ENCODE data around the gene DPH3.

Gene DPH3

DNA sequence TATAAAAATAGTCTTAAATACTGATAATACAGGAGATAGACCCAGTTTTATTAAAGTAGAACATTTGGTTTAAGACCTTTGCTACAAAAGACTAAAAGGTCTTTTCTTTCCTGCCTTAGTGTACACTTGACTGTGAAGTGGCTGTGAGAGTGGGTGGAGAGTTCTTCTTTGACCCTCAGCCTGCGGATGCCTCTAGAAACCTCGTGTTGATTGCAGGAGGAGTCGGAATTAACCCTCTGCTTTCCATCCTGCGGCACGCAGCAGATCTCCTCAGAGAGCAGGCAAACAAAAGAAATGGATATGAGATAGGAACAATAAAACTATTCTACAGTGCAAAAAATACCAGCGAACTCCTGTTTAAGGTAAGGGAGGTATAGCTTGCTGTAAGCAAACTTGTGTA, 36.8 kb upstream of the DPH3 start:
- Histone ChIP-seq H3K36me3 (peaks cover 9% of the 10 kb centered on the region), H3K27me3 (ENCODE audit: insufficient read depth, low read depth, severe bottlenecking) (no peaks in the 10 kb centered on the region), H3K27ac (no peak overlapping the region), H3K9me3 (ENCODE audit: severe bottlenecking) (no peaks in the 10 kb centered on the region), H3K4me3 (ENCODE audit: low read depth, low read length) (no peak overlapping the region)
- DNase-seq: no peak
- TF ChIP-seq, protein P1, sequence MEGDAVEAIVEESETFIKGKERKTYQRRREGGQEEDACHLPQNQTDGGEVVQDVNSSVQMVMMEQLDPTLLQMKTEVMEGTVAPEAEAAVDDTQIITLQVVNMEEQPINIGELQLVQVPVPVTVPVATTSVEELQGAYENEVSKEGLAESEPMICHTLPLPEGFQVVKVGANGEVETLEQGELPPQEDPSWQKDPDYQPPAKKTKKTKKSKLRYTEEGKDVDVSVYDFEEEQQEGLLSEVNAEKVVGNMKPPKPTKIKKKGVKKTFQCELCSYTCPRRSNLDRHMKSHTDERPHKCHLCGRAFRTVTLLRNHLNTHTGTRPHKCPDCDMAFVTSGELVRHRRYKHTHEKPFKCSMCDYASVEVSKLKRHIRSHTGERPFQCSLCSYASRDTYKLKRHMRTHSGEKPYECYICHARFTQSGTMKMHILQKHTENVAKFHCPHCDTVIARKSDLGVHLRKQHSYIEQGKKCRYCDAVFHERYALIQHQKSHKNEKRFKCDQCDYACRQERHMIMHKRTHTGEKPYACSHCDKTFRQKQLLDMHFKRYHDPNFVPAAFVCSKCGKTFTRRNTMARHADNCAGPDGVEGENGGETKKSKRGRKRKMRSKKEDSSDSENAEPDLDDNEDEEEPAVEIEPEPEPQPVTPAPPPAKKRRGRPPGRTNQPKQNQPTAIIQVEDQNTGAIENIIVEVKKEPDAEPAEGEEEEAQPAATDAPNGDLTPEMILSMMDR (IDR thresholded peaks at IDR 0.05; ENCODE audit: low read depth, low read length): no peak

DNA sequence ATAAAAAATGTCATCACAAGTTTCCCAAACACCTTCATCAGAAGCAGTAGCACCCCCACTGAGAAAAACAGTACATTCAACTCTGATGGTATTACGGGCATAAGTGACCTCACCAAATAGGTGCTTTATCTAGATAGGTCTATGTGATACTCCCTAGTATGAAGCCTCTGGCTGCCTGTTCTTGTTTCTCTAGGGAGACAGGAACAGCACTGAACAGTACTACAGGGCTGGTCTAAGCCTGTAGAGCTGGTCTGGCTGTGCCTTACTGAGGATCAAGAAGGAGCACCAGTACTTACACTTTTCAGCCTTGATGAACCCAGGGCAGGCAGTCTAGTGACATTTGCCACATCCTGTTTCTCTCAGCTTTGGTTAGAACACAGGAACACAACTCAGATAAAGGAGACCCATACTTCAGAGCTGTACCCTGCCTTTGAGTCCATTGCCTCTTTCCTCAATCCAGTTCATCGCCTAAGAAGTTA, 36.2 kb upstream of the DPH3 start:
- Histone ChIP-seq H3K27ac (no peak overlapping the region), H3K9me3 (ENCODE audit: severe bottlenecking) (no peaks in the 10 kb centered on the region), H3K4me3 (ENCODE audit: low read depth, low read length) (no peak overlapping the region), H3K27me3 (ENCODE audit: insufficient read depth, low read depth, severe bottlenecking) (no peaks in the 10 kb centered on the region), H3K36me3 (peaks cover 9% of the 10 kb centered on the region)
- TF ChIP-seq, protein P1 (IDR thresholded peaks at IDR 0.05; ENCODE audit: low read depth, low read length): no peak
- no peak for DNase-seq

DNA sequence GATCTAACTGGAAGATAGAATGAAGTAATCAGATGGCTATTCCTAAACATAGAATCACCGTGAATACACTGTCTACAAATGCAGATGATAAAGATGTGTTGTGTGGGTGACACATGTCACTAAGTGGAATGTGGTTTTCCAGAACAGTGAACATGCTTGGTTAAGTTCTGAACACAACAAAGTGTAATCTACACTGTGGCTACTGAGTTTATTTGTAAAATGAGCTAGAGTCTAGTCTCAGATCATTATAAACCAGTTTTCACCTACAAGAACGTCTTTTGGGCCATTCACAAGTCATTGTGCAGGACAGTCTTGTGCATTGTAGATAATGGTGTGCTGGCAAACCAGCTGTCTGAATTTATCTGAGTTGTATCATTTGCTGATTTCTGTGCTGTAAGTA, 35.6 kb upstream of the DPH3 start:
- Histone ChIP-seq H3K27ac (no peak overlapping the region), H3K9me3 (ENCODE audit: severe bottlenecking) (no peaks in the 10 kb centered on the region), H3K36me3 (peaks cover 15% of the 10 kb centered on the region), H3K4me3 (ENCODE audit: low read depth, low read length) (no peak overlapping the region), H3K27me3 (ENCODE audit: insufficient read depth, low read depth, severe bottlenecking) (no peaks in the 10 kb centered on the region)
- TF ChIP-seq, protein P1 (IDR thresholded peaks at IDR 0.05; ENCODE audit: low read depth, low read length): no peak
- DNase-seq: no peak

DNA sequence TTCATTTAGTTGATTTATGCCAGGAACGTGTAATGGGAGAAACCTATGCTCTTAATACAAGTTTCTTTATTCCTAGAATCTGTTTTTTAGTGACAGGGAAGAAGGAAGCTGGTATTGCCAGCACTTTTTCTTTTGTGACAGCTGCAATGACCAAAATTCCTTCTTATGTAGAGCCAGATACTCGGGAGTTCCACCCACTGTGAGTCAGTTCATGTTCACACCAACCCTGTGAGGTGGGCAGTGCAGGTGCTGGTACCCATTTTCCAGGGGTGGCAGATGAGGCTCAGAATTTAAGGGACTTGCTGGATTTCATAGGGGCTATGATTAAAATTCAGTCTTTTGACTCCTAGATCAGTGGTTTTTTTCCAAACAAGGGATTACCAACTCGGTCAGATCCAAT, 35.0 kb upstream of the DPH3 start:
- no peaks in the 10 kb centered on the region for H3K27me3 ChIP-seq (ENCODE audit: insufficient read depth, low read depth, severe bottlenecking)
- no peak overlapping the region for H3K4me3 ChIP-seq (ENCODE audit: low read depth, low read length)
- H3K36me3 ChIP-seq: peaks cover 21% of the 10 kb centered on the region
- H3K9me3 ChIP-seq (ENCODE audit: severe bottlenecking): no peaks in the 10 kb centered on the region
- H3K27ac ChIP-seq: no peak overlapping the region
- TF ChIP-seq, protein P1 (IDR thresholded peaks at IDR 0.05; ENCODE audit: low read depth, low read length): no peak
- no peak for DNase-seq

DNA sequence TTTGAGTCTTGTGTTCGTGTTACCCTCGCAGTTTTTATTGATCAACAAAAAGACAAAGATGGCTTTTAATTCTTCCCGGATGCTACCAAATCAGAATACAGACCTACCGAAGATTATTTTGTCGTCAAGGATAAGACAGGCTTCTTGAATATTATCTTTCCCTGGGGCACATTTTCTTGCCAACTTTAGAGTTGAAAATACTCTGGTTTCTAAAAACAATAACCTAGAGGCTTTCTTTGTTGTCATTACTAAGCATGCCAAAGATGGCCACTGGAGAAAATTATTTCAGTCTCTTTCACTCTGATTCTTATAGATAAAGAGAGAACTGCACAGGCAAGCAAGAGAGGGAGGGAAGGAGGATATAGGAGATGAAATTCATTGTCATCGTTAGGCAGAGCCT, 34.1 kb upstream of the DPH3 start:
- TF ChIP-seq, protein P1 (IDR thresholded peaks at IDR 0.05; ENCODE audit: low read depth, low read length): no peak
- Histone ChIP-seq H3K9me3 (ENCODE audit: severe bottlenecking) (no peaks in the 10 kb centered on the region), H3K4me3 (ENCODE audit: low read depth, low read length) (no peak overlapping the region), H3K27me3 (ENCODE audit: insufficient read depth, low read depth, severe bottlenecking) (no peaks in the 10 kb centered on the region), H3K36me3 (peaks cover 21% of the 10 kb centered on the region), H3K27ac (no peak overlapping the region)
- no peak for DNase-seq

Measured in WERI-Rb-1 (cell line).